CD4-positive, alpha-beta T cell treated with Interleukin-21 for 1 hour (primary cell): ENCODE data around the gene TELO2.

Experiments used
- DNase-seq: peaks from one replicate; pipeline ENCODE4 v3.0.0-alpha.2; 2020

The TELO2 gene

GRCh38 chr16:1500465-1501150, 7.4 kb downstream of the TELO2 start:
- DNase-seq: no peak

- no peak for DNase-seq
Observed at GRCh38 chr16:1501630-1502029, 8.5 kb downstream of the TELO2 start.

GRCh38 chr16:1502092-1503004, 9.2 kb downstream of the TELO2 start:
- no peak for DNase-seq

- DNase-seq: no peak
Observed at GRCh38 chr16:1503110-1503955, 10.2 kb downstream of the TELO2 start.

DNA sequence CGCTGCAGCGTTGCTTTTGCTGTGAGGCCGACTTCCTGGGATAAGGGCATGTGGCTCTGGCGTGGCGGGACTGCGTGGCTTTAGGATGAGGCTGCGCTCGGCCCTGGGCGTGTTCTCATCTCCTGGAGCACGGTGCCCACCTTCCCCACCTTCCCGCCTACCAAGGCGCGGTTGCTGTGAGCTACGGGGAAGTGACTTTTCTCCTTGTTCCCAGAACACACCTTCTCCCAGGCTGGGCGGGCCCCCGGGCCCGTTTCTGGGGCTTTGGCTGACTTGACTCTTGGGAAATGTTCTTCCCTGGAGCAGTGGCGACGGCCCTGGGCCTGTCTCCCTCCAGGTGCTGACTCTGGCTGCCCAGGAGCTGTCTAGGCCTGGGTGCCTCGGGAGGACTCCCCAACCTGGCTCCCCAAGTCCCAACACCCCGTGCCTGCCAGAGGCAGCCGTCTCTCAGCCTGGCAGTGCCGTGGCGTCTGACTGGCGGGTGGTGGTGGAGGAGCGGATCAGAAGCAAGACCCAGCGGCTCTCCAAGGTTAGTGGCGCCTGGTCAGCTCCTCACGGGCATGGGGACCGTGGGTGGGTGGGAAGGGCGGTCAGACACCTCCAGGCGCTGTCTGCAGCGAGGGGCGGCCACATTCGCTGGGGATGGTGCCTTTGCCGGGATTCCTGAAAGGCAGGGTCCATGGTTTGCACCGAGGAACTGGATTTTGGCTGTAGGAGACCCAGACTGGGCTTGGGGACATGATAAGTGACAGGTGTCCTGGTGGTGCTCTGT, 12.1 kb downstream of the TELO2 start:
- DNase-seq: no peak

DNA sequence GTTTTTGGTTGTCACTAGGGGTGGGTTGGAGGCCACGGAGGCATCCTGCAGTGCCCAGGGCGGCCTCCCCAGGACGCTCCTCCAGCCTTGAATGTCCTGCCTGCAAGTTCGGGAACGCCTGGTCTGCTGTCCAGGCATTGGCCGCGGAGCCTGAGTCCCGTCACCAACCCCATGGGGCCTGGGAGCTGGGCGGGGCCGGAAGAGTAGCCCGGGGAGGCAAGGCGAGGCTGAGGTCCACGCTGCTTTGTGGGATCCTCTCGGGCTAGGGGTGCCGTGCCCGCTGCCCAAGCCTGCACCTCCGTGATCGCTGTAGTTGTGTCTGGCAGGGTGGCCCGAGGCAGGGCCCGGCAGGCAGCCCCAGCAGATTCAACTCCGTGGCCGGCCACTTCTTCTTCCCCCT, 12.8 kb downstream of the TELO2 start:
- DNase-seq: no peak

GRCh38 chr16:1506494-1507213, 13.5 kb downstream of the TELO2 start:
- no peak for DNase-seq

- DNase-seq: no peak
Observed at GRCh38 chr16:1508494-1509187, 15.5 kb downstream of the TELO2 start.

- DNase-seq: no peak
Observed at GRCh38 chr16:1509307-1510221, 16.4 kb downstream of the TELO2 start.

GRCh38 chr16:1510272-1510671, 17.1 kb downstream of the TELO2 start:
- no peak for DNase-seq

GRCh38 chr16:1510941-1511351, 17.8 kb downstream of the TELO2 start:
- DNase-seq: no peak

- no peak for DNase-seq
Observed at GRCh38 chr16:1511662-1512569, 18.8 kb downstream of the TELO2 start.

GRCh38 chr16:1512774-1513173, 19.6 kb downstream of the TELO2 start:
- DNase-seq: no peak

GRCh38 chr16:1514507-1514906, 21.3 kb downstream of the TELO2 start:
- DNase-seq: no peak

- DNase-seq: no peak
Observed at GRCh38 chr16:1518626-1519135, 25.5 kb downstream of the TELO2 start.

DNA sequence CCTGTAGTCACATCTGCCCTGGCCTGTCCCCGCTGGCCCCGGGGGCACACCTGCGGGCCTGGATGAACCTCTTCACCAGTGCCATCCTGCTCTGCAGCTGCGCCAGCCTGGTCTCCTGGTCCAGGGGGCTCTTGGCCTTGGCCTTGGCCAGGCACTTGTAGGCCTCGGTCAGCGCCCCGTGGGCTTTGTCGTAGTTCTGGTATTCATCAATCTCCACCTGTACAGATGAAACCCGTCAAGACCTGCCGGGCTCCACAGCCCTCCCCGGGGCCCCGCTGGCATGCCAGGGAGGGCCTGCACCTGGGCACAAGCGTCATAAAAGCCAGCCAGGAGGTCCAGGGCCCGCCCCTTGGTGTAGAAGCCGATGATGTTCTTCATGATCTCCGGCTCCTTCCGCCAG, 26.7 kb downstream of the TELO2 start:
- DNase-seq: no peak

DNA sequence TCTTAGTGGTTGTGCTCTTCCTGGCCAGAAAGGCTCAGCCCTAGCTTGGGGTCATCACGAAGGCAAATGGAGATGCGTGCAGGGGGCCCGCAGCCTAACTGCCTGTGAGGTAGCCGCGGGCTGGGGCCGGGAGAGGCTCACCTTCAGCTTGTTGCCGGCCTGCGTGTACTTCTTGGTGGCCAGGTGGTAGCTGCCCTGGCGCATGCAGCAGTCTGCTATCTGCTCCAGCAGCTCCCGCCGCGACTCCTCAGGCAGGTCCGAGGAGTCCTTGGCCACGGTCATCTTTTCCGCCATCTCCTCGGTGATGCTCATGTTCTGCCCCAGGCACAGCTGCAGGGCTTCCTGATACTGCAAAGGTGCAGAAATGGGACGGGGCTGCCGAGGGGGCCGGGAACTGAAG, 27.3 kb downstream of the TELO2 start:
- DNase-seq: no peak

DNA sequence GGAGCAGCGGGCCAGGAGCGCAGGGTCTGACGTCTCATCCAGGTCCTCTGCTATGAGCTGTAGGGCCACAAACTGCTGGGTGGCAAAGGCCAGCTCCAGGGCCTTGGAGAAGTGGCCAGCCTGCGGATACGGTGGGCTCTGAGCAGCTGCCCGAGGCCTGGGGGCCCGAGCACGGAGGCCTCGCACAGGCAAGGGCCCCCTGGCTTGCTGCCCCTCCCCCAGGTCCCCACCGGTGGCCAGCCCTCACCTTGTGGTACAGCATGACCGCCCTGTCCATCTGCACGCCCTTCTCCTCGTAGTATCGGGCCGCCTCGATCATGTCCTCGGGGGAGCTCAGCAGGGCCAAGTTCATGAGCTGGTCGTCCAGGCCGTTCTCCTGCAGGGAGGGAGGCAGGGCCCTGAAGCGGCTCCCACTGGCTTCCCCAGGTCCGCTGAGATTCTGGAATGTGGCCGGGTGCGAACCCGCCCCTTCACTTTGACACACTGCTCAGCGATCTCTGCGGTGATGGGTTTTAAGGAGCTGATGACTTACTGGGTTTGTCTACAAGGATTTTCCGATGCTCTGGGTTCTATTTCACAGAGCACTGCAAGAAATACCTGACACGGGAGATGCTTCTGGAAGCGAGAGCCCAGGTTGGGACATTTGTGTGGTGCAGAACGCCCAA, 30.6 kb downstream of the TELO2 start:
- no peak for DNase-seq
